Stimulated activated CD4-positive, alpha-beta T cell treated with anti-CD3 and anti-CD28 coated beads, Interleukin-12 subunit alpha, Interleukin-12 subunit beta, amount 100 ng/mL, for 4 hours (primary cell): Measurements from ENCODE around the gene SET.

Experiments
- DNase-seq: peaks from one replicate; pipeline ENCODE4 v3.0.0-alpha.2; 2020

SET gene

GRCh38 chr9:128732576-128732975 is 43.6 kb downstream of the SET start:
- no peak for DNase-seq

DNA sequence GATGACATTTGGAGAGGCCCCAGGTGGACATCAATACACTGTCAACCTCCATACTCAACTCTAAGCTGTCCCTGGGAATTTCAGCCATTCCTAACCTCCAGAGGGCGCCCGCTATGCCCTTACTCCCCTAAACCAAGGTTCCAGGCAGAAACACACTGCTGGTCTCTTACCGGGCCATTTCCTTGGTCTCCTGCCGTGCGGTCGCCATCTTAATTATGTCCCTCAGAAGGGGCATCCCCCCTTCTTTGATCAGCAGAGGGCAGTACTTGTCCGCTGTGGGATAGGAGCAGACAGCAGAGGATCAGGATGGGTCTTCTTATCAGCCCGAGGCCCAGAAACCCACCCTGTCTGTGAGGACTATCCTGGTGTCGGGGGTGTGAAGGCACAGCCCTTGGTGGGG is 44.2 kb downstream of the SET start:
- no peak for DNase-seq

DNA sequence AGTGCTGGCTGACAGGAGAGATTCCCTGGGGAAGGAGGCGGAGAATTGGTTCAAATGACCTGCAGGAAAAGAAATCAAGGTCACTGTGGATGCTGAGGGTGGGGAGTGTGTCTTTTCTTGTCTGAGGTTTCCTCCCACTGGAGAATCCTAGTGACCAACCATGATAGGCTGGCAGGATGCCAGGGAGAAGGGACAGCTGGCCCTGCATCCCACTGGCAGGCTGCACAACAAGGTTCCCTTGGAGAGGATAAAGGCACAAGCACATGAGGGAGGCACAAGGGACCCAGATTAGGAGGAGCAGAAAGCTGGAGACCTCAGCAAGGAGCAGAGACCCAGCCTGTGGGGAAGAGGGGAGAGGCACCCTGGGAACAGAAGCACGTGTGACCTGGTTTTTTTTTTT is 46.4 kb downstream of the SET start:
- no peak for DNase-seq

DNA sequence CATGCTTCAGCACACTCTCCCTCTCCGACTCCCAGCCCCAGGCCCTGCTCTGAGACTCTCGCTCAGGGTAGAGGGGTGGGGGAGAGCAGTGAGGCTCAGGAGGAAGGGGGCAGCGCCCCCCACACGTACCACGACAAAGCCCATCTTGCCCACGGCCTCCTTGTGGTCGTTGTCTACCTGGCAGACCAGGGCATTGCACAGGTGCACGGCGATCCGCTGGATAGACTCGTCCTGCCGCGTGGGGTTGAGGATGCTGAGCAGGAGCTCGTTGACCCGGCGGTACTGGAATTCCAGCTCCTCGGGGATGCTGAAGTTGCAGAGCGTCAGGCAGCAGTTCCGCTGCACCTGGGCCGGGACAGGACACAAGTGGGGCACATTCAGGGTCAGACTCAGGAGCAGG is 53.4 kb downstream of the SET start:
- DNase-seq: no peak

DNA sequence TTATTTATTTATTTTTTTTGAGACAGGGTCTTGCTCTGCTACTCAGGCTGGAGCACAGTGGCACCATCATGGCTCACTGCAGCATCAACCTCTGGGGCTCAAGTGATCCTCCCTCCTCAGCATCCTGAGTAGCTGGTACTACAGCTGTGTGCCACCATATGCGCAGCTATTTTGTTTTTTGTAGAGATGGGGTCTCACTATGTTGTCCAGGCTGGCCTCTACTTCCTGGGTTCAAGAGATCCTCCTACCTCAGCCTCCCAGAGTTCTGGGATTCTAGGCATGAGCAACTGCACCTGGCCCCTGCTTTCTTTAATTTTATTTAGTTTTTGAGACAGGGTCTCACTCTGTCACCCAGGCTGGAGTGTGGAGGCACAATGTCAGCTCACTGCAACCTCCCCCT is 54.4 kb downstream of the SET start:
- DNase-seq: no peak
